ENCODE data around the gene HIBADH.

The HIBADH gene

GRCh38 chr7:27522566-27522965, 140.1 kb downstream of the HIBADH start:
- H3K4me3 ChIP-seq (ENCODE audit: low read depth, low read length), result no peak overlapping the region
- in situ Hi-C loops (cut with HindIII; ENCODE audit: low sequenced_read_pairs), result no loop called here
- no peak for DNase-seq (ENCODE audit: low read depth, low spot score)
- TF ChIP-seq CTCF (IDR thresholded peaks at IDR 0.05; ENCODE audit: low read depth, low read length), result no peak

- no peak for TF ChIP-seq CTCF (IDR thresholded peaks at IDR 0.05; ENCODE audit: low read depth, low read length)
- DNase-seq (ENCODE audit: low read depth, low spot score), result peak; percentile 31
- no peak overlapping the region for H3K4me3 ChIP-seq (ENCODE audit: low read depth, low read length)
- in situ Hi-C loops (cut with HindIII; ENCODE audit: low sequenced_read_pairs), result no loop called here
These were observed 141.6 kb downstream of the HIBADH start for GRCh38 chr7:27520815-27521790.

GRCh38 chr7:27519793-27520469, 142.8 kb downstream of the HIBADH start:
- no peak for TF ChIP-seq CTCF (IDR thresholded peaks at IDR 0.05; ENCODE audit: low read depth, low read length)
- H3K4me3 ChIP-seq (ENCODE audit: low read depth, low read length), result no peak overlapping the region
- in situ Hi-C loops (cut with HindIII; ENCODE audit: low sequenced_read_pairs), result no loop called here
- DNase-seq (ENCODE audit: low read depth, low spot score), result no peak

- H3K4me3 ChIP-seq (ENCODE audit: low read depth, low read length), result no peak overlapping the region
- TF ChIP-seq CTCF (IDR thresholded peaks at IDR 0.05; ENCODE audit: low read depth, low read length), result no peak
- in situ Hi-C loops (cut with HindIII; ENCODE audit: low sequenced_read_pairs), result no loop called here
- no peak for DNase-seq (ENCODE audit: low read depth, low spot score)
These were observed 143.9 kb downstream of the HIBADH start for GRCh38 chr7:27518561-27519350.

- no peak overlapping the region for H3K4me3 ChIP-seq (ENCODE audit: low read depth, low read length)
- no peak for DNase-seq (ENCODE audit: low read depth, low spot score)
- no peak for TF ChIP-seq CTCF (IDR thresholded peaks at IDR 0.05; ENCODE audit: low read depth, low read length)
- in situ Hi-C loops (cut with HindIII; ENCODE audit: low sequenced_read_pairs), result no loop called here
These were observed 146.3 kb downstream of the HIBADH start for GRCh38 chr7:27516421-27516820.

- in situ Hi-C loops (cut with HindIII; ENCODE audit: low sequenced_read_pairs), result no loop called here
- H3K4me3 ChIP-seq (ENCODE audit: low read depth, low read length), result no peak overlapping the region
- TF ChIP-seq CTCF (IDR thresholded peaks at IDR 0.05; ENCODE audit: low read depth, low read length), result no peak
- DNase-seq (ENCODE audit: low read depth, low spot score), result no peak
These were observed 146.8 kb downstream of the HIBADH start for GRCh38 chr7:27515933-27516332.

Measured in astrocyte of the spinal cord (primary cell).